Peyer's patch (tissue), 4 donors: ENCODE results near the gene NDOR1.

Source experiments
- POLR2A ChIP-seq, 2 donors: fragments of 450-650 bp; IDR thresholded peaks; one replicate each; pipeline ENCODE4 v1.5.1; 2017; ENCODE audit warnings: antibody characterized with exemption in 2 of 2, mild to moderate bottlenecking in 2 of 2, moderate library complexity in 2 of 2
- TF ChIP-seq, protein P1 (sequence below), 6 experiments: fragments of 450-650 bp in 4 of 6; fragments of 200-600 bp in 2 of 6; sonication (generic) in 1 of 6; IDR thresholded peaks; one replicate each; pipeline ENCODE4 v1.5.1; 2017 to 2019; ENCODE audit warnings: antibody characterized with exemption in 6 of 6, mild to moderate bottlenecking in 3 of 6, moderate library complexity in 1 of 6

DNA sequence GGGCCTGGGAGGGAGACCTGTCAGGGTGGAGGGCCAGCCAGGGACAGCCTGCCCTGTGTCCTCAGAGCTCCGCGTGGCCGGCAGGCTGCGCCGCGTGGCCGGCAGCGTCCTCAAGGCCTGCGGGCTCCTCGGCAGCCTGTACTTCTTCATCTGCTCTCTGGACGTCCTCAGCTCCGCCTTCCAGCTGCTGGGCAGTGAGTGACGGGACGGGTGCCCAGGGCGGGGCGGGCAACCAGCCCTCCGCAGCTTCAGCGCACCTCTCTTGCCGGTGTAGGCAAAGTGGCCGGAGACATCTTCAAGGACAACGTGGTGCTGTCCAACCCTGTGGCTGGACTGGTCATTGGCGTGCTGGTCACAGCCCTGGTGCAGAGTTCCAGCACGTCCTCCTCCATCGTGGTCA, 27.0 kb downstream of the NDOR1 start:
- TF ChIP-seq, protein P1, sequence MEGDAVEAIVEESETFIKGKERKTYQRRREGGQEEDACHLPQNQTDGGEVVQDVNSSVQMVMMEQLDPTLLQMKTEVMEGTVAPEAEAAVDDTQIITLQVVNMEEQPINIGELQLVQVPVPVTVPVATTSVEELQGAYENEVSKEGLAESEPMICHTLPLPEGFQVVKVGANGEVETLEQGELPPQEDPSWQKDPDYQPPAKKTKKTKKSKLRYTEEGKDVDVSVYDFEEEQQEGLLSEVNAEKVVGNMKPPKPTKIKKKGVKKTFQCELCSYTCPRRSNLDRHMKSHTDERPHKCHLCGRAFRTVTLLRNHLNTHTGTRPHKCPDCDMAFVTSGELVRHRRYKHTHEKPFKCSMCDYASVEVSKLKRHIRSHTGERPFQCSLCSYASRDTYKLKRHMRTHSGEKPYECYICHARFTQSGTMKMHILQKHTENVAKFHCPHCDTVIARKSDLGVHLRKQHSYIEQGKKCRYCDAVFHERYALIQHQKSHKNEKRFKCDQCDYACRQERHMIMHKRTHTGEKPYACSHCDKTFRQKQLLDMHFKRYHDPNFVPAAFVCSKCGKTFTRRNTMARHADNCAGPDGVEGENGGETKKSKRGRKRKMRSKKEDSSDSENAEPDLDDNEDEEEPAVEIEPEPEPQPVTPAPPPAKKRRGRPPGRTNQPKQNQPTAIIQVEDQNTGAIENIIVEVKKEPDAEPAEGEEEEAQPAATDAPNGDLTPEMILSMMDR (IDR thresholded peaks at IDR 0.05), result no peak
- peak in 1 of 2 donors; percentile 33 for TF ChIP-seq POLR2A (IDR thresholded peaks at IDR 0.05)
